Measurements from ENCODE around the gene NDUFS8. TPM values are rescaled to one million over a fixed set of nuclear protein-coding genes. Genes with fewer than 3 reads are reported as not detected.
"Not testable (repeated sequence)": the region's sequence is repeated elsewhere in the genome, so short reads cannot be mapped to it uniquely, and the experiment has no call there.

NDUFS8 gene
- total and polyA plus RNA-seq, 4 donors, result 61.2 to 148 (median 106) TPM

DNA sequence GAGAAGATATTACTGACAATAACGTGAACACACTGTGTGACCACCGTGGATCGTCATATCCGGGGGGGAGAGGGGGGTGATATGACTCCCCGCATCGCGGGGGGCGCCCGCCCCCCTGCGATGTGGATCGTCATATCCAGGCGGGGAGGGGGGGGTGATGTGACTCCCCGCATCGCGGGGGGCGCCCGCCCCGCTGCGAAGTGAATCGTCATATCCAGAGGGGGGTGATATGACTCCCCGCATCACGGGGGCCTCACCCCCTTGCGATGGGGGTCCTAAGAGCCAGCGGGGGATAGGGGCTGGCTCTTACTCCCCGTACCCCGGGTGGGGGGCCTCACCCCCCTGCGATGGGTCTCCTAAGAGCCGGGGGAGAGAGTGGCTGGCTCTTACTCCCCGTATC lies 46.5 kb upstream of the NDUFS8 start:
- H3K27ac ChIP-seq (ENCODE audit: low read depth in 1 of 2, low read length in 2 of 2), result no peak overlapping the region
- WGBS, result 80% methylated on average over 29 of the region's 29 CpGs
- no peaks in the 10 kb centered on the region for H3K4me1 ChIP-seq (ENCODE audit: control insufficient read depth in 4 of 4, insufficient read depth in 4 of 4, low read length in 3 of 4)
- DNase-seq (ENCODE audit: low spot score), result no peak
- no peak for TF ChIP-seq HNF4A (conservative IDR thresholded peaks at IDR 0.05)
- TF ChIP-seq, protein P1, sequence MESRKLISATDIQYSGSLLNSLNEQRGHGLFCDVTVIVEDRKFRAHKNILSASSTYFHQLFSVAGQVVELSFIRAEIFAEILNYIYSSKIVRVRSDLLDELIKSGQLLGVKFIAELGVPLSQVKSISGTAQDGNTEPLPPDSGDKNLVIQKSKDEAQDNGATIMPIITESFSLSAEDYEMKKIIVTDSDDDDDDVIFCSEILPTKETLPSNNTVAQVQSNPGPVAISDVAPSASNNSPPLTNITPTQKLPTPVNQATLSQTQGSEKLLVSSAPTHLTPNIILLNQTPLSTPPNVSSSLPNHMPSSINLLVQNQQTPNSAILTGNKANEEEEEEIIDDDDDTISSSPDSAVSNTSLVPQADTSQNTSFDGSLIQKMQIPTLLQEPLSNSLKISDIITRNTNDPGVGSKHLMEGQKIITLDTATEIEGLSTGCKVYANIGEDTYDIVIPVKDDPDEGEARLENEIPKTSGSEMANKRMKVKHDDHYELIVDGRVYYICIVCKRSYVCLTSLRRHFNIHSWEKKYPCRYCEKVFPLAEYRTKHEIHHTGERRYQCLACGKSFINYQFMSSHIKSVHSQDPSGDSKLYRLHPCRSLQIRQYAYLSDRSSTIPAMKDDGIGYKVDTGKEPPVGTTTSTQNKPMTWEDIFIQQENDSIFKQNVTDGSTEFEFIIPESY (IDR thresholded peaks at IDR 0.05), result no peak
- no peak for TF ChIP-seq RAD21 (IDR thresholded peaks at IDR 0.05)
- no peak for TF ChIP-seq HNF4G (IDR thresholded peaks at IDR 0.05)
- TF ChIP-seq FOXA1 (IDR thresholded peaks at IDR 0.05), result no peak
- TF ChIP-seq GABPA (IDR thresholded peaks at IDR 0.05 in 1 of 2, conservative IDR thresholded peaks at IDR 0.05 in 1 of 2), result no peak
- TF ChIP-seq, protein P2, sequence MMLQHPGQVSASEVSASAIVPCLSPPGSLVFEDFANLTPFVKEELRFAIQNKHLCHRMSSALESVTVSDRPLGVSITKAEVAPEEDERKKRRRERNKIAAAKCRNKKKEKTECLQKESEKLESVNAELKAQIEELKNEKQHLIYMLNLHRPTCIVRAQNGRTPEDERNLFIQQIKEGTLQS (IDR thresholded peaks at IDR 0.05), result no peak
- TF ChIP-seq, protein P3, sequence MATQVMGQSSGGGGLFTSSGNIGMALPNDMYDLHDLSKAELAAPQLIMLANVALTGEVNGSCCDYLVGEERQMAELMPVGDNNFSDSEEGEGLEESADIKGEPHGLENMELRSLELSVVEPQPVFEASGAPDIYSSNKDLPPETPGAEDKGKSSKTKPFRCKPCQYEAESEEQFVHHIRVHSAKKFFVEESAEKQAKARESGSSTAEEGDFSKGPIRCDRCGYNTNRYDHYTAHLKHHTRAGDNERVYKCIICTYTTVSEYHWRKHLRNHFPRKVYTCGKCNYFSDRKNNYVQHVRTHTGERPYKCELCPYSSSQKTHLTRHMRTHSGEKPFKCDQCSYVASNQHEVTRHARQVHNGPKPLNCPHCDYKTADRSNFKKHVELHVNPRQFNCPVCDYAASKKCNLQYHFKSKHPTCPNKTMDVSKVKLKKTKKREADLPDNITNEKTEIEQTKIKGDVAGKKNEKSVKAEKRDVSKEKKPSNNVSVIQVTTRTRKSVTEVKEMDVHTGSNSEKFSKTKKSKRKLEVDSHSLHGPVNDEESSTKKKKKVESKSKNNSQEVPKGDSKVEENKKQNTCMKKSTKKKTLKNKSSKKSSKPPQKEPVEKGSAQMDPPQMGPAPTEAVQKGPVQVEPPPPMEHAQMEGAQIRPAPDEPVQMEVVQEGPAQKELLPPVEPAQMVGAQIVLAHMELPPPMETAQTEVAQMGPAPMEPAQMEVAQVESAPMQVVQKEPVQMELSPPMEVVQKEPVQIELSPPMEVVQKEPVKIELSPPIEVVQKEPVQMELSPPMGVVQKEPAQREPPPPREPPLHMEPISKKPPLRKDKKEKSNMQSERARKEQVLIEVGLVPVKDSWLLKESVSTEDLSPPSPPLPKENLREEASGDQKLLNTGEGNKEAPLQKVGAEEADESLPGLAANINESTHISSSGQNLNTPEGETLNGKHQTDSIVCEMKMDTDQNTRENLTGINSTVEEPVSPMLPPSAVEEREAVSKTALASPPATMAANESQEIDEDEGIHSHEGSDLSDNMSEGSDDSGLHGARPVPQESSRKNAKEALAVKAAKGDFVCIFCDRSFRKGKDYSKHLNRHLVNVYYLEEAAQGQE (IDR thresholded peaks at IDR 0.05), result no peak
- no peak for TF ChIP-seq JUND (IDR thresholded peaks at IDR 0.05)
- TF ChIP-seq YY1 (IDR thresholded peaks at IDR 0.05), result no peak
- TF ChIP-seq NR2F2 (IDR thresholded peaks at IDR 0.05), result no peak
- TF ChIP-seq EGR1 (IDR thresholded peaks at IDR 0.05; ENCODE audit: low read depth in 2 of 2), result no peak
- H3K4me3 ChIP-seq (ENCODE audit: low read depth in 1 of 3, low read length in 3 of 3), result no peak overlapping the region
- H3K9ac ChIP-seq (ENCODE audit: low read depth in 1 of 2, low read length in 2 of 2), result no peak overlapping the region
- H3K36me3 ChIP-seq (ENCODE audit: control insufficient read depth in 4 of 4, insufficient read depth in 3 of 4, low read depth in 1 of 4, low read length in 3 of 4), result no peaks in the 10 kb centered on the region
- H3K9me3 ChIP-seq (ENCODE audit: control insufficient read depth in 4 of 4, low read length in 3 of 4), result no peaks in the 10 kb centered on the region
- no peaks in the 10 kb centered on the region for H3K27me3 ChIP-seq (ENCODE audit: control insufficient read depth in 4 of 4, insufficient read depth in 4 of 4, low read length in 3 of 4)

DNA sequence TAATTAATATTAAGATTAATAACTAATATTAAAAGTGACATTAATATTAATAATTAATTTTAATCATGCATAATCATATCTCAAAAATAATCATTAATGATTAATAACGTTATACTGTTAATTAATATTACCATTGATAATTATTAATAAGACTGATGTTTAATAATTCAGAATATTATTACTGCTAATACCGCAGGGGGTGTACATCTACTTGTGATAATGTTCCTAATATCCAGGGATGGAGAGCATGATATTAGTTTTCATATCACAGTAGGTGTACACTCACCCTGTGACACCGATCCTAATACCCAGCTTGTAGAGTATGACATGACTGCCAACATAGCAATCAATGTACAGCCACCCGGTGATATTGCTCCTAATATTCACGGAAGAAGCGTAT lies 45.2 kb upstream of the NDUFS8 start:
- H3K27ac ChIP-seq (ENCODE audit: low read depth in 1 of 2, low read length in 2 of 2); H3K4me3 ChIP-seq (ENCODE audit: low read depth in 1 of 3, low read length in 3 of 3); H3K4me1 ChIP-seq (ENCODE audit: control insufficient read depth in 4 of 4, insufficient read depth in 4 of 4, low read length in 3 of 4); H3K9ac ChIP-seq (ENCODE audit: low read depth in 1 of 2, low read length in 2 of 2); H3K9me3 ChIP-seq (ENCODE audit: control insufficient read depth in 4 of 4, low read length in 3 of 4); DNase-seq (ENCODE audit: low spot score); H3K36me3 ChIP-seq (ENCODE audit: control insufficient read depth in 4 of 4, insufficient read depth in 3 of 4, low read depth in 1 of 4, low read length in 3 of 4); H3K27me3 ChIP-seq (ENCODE audit: control insufficient read depth in 4 of 4, insufficient read depth in 4 of 4, low read length in 3 of 4): not testable (repeated sequence)
- 83% methylated on average over 6 of the region's 6 CpGs for WGBS

DNA sequence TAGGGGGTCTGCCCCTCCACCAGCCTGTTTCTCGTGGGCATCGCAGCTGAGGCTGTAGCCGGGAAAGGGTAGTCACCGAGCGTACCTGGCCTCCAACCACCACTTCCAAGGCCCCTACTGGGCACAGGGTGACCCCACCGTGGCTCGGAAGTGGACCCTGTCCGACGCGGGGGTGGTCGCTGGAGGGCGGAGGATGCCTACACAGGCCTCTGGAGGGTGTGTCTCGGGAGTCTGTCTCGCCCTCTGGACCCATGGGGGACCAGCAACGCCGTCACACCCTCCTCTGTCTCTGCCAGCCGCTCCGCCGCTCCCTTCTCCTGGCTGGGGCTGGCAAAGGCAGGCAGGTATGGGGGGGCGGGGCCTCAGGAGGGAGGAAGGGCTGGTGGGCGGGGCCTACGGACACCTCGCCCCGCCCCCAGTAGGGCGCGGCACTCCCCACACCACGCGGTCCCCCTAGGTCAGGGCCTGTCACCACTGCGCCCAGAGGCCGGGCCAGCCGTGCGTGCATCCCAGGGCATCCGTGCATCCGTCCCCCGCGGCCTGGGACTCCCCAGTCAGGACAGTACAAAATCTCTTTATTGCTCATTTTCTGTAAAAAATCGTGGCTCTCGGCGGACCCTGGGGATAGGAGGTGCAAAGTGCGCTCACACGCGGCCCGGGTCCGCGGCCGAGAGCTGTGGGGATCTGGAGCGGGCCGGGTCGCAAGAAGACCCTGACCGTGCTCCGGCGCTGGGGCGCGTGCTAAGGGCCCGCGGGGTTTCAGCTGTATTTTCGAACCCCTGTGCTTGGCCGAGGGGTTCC lies 39.7 kb upstream of the NDUFS8 start:
- H3K9ac ChIP-seq (ENCODE audit: low read depth in 1 of 2, low read length in 2 of 2); H3K27me3 ChIP-seq (ENCODE audit: control insufficient read depth in 4 of 4, insufficient read depth in 4 of 4, low read length in 3 of 4); H3K9me3 ChIP-seq (ENCODE audit: control insufficient read depth in 4 of 4, low read length in 3 of 4); H3K27ac ChIP-seq (ENCODE audit: low read depth in 1 of 2, low read length in 2 of 2); H3K36me3 ChIP-seq (ENCODE audit: control insufficient read depth in 4 of 4, insufficient read depth in 3 of 4, low read depth in 1 of 4, low read length in 3 of 4); H3K4me3 ChIP-seq (ENCODE audit: low read depth in 1 of 3, low read length in 3 of 3); H3K4me1 ChIP-seq (ENCODE audit: control insufficient read depth in 4 of 4, insufficient read depth in 4 of 4, low read length in 3 of 4): not testable (repeated sequence)
- WGBS, result 22% methylated on average over 52 of the region's 58 CpGs
- DNase-seq (ENCODE audit: low spot score), result peak; percentile 38

DNA sequence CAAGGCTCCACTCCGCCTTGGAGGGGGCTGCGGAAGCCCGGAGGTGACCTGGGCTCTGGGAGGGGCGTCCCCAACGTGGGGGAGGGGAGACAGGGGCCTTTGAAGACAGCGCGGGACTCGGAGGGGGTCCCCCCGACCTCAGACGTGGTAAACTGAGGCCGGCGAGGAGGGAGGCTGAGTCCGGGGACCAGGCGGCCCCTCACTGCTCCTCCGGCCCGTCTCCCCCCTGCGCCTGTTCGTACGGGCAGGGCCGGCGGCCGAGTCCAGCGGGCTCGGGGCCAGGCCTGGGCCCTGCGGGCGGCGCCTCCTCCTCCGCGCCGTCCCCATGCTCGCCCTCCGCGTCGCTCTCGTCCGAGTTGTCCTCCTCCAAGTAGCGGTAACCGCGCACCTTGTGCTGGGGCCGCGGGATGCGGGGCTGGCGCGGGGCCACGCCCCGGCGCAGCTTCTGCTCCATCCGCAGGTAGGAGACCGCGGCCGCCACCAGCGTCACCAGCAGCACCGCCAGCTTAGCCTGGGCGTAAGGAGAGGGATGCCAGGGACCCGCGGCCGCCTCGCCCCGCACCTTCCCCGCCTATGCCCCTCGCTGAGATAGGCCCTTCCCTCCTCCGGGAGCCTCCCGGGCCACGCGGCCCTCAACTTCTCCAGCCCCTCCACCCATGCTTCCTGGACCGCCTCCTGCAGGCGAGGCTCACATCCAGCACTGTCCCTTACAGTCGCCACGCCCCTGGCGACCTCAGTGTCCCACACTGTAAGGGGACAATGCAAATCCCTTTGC lies 38.9 kb upstream of the NDUFS8 start:
- not testable (repeated sequence) for DNase-seq (ENCODE audit: low spot score); H3K27ac ChIP-seq (ENCODE audit: low read depth in 1 of 2, low read length in 2 of 2); H3K36me3 ChIP-seq (ENCODE audit: control insufficient read depth in 4 of 4, insufficient read depth in 3 of 4, low read depth in 1 of 4, low read length in 3 of 4); H3K4me3 ChIP-seq (ENCODE audit: low read depth in 1 of 3, low read length in 3 of 3); H3K9ac ChIP-seq (ENCODE audit: low read depth in 1 of 2, low read length in 2 of 2); H3K9me3 ChIP-seq (ENCODE audit: control insufficient read depth in 4 of 4, low read length in 3 of 4); H3K4me1 ChIP-seq (ENCODE audit: control insufficient read depth in 4 of 4, insufficient read depth in 4 of 4, low read length in 3 of 4); H3K27me3 ChIP-seq (ENCODE audit: control insufficient read depth in 4 of 4, insufficient read depth in 4 of 4, low read length in 3 of 4)
- WGBS, result 34% methylated on average over 69 of the region's 70 CpGs

Measured in liver (tissue), 9 donors.